A549 (cell line): Measurements from ENCODE around the gene PNMT.

Experiments
- BHLHE40 ChIP-seq: IDR thresholded peaks from 2 replicates; pipeline ENCODE4 v1.6.1; 2012; ENCODE audit warnings: low read depth, low read length, inconsistent platforms
- EHF ChIP-seq: fragments of 250-450 bp; sonication (Bioruptor Pico); IDR thresholded peaks from 2 replicates; pipeline ENCODE4 v1.5.0; 2020; ENCODE audit warnings: mild to moderate bottlenecking
- FOSB ChIP-seq: fragments of 250-450 bp; sonication (Bioruptor Pico); IDR thresholded peaks from 2 replicates; pipeline ENCODE4 v1.5.0; 2020; ENCODE audit warnings: mild to moderate bottlenecking, moderate library complexity
- HOXB13 ChIP-seq: fragments of 250-450 bp; sonication (Bioruptor Pico); IDR thresholded peaks from 2 replicates; pipeline ENCODE4 v1.5.0; 2020; ENCODE audit warnings: low read depth, mild to moderate bottlenecking, moderate library complexity
- MYC ChIP-seq: IDR thresholded peaks from 2 replicates; pipeline ENCODE4 v1.6.1; 2012; ENCODE audit warnings: mild to moderate bottlenecking, inconsistent platforms, low read length, improper control_type of control experiment, borderline replicate concordance
- RFX5 ChIP-seq: fragments of 450-650 bp; IDR thresholded peaks from 2 replicates; pipeline ENCODE4 v1.7.1; 2014; ENCODE audit warnings: antibody characterized with exemption, mild to moderate bottlenecking, moderate library complexity
- SMC3 ChIP-seq: fragments of >200 bp; sonication (Bioruptor Twin); formaldehyde crosslinking; IDR thresholded peaks from 3 replicates; pipeline ENCODE4 v1.6.1; 2018; ENCODE audit warnings: inconsistent platforms
- ZNF302 ChIP-seq: fragments of 250-450 bp; sonication (Bioruptor Pico); IDR thresholded peaks from 2 replicates; pipeline ENCODE4 v1.9.0; 2021; ENCODE audit warnings: inconsistent platforms, mild to moderate bottlenecking, moderate library complexity
- TF ChIP-seq, protein P1 (sequence below): fragments of >200 bp; sonication (Bioruptor Twin); formaldehyde crosslinking; IDR thresholded peaks from 3 replicates; pipeline ENCODE4 v1.5.1; 2016
- TF ChIP-seq, protein P2 (sequence below): fragments of 450-650 bp; IDR thresholded peaks from 2 replicates; pipeline ENCODE4 v1.6.1; 2014; ENCODE audit warnings: antibody characterized with exemption
- TF ChIP-seq, protein P3 (sequence below): IDR thresholded peaks from 2 replicates; pipeline ENCODE4 v1.6.1; 2012

DNA sequence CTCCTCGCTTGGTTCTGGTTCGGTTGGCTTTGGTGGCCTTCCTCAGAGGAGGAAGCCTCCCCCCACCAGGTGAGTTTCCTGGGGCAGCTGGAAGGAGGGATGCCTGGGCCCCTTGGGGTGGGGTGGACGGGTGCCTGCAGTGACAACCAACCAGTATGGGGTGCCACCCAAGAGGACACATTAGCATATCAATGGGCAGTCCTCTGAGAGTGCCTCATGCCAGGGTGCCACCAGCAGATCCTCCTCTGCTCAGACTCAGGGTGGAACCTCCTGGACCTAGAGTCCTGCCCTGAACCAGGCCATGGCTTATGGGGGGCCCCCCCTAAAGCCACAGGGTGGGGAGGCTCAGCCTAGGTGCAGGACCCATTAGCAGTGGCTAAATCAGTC is 38.8 kb upstream of the PNMT start:
- TF ChIP-seq BHLHE40 = no peak
- no peak for TF ChIP-seq EHF
- no peak for TF ChIP-seq HOXB13 (CRISPR knock-in tag)
- TF ChIP-seq FOSB = no peak
- TF ChIP-seq, protein P1, sequence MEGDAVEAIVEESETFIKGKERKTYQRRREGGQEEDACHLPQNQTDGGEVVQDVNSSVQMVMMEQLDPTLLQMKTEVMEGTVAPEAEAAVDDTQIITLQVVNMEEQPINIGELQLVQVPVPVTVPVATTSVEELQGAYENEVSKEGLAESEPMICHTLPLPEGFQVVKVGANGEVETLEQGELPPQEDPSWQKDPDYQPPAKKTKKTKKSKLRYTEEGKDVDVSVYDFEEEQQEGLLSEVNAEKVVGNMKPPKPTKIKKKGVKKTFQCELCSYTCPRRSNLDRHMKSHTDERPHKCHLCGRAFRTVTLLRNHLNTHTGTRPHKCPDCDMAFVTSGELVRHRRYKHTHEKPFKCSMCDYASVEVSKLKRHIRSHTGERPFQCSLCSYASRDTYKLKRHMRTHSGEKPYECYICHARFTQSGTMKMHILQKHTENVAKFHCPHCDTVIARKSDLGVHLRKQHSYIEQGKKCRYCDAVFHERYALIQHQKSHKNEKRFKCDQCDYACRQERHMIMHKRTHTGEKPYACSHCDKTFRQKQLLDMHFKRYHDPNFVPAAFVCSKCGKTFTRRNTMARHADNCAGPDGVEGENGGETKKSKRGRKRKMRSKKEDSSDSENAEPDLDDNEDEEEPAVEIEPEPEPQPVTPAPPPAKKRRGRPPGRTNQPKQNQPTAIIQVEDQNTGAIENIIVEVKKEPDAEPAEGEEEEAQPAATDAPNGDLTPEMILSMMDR = no peak
- TF ChIP-seq, protein P2, sequence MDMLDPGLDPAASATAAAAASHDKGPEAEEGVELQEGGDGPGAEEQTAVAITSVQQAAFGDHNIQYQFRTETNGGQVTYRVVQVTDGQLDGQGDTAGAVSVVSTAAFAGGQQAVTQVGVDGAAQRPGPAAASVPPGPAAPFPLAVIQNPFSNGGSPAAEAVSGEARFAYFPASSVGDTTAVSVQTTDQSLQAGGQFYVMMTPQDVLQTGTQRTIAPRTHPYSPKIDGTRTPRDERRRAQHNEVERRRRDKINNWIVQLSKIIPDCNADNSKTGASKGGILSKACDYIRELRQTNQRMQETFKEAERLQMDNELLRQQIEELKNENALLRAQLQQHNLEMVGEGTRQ = no peak
- TF ChIP-seq SMC3 = no peak
- no peak for TF ChIP-seq MYC
- no peak for TF ChIP-seq RFX5
- TF ChIP-seq, protein P3, sequence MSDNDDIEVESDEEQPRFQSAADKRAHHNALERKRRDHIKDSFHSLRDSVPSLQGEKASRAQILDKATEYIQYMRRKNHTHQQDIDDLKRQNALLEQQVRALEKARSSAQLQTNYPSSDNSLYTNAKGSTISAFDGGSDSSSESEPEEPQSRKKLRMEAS = no peak
- no peak for TF ChIP-seq ZNF302 (CRISPR knock-in tag)
